Amygdala (tissue), 56 donors: ENCODE data around the gene COX6B1.
A peak's percentile ranks its signal among the peaks of the same experiment; 100 is the strongest.
"Not testable (repeated sequence)": the region's sequence is repeated elsewhere in the genome, so short reads cannot be mapped to it uniquely, and the experiment has no call there.

ENCODE experiments used
- DNase-seq, 56 donors: peaks; one replicate each; lab custom pipeline; 2025; lab: John Stamatoyannopoulos, UW

The COX6B1 gene

DNA sequence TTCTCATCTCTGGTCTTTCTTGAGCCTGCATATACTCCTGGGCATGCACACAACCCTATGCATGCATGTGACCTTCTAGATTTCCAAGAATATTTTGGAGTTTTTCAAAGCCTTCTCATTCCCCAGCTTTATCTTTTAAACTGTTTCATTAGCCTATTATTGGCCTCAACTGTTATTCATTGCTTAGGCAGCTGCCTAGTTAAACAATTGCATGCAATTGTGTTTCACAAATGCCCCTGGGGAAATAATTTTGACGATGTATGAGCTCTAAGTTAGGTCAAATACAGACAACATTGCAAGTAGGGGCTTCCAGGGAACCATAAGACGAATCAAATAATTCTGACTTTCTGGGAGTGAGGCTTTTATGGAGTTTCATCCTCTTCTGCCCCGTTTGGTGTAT lies 15.9 kb downstream of the COX6B1 start:
- no peak for DNase-seq

DNA sequence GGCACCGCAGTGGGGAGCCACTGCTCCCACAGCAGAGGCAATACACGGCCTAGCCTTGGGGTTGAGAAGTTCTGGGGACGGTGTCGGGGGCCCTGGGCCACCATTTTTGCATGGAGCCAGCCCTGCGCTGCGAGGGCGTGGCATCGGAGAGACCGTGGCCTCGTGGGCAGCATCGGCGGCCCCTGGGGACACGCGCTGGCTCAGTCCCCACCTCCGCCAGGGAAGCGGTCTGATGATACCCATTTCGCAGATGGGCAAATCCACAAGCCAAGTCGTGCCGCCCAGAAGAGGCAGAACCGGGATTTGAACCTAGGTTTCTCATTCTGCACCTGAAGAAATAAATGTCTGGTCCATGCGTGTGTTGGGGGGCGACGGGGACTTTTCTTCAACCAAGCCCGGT lies 17.0 kb downstream of the COX6B1 start:
- DNase-seq: no peak

DNA sequence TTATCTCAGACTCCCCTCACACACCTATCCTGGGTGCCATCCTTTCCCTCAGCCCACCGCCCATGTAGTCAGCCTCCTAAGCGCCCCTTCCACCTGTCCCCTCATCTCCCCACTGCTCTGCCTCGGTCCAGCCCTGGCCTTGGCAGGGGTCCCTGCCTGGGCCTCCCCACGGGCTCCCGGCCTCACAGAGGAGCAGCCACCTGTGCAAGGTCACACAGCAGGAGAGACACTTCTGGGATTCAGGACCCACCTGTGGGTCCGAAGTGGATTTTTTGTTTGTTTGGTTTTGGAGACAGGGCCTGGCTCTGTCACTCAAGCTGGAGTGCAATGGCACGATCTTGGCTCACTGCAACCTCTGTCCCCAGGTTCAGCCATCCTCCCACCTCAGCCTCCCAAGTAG lies 17.5 kb downstream of the COX6B1 start:
- DNase-seq: no peak

DNA sequence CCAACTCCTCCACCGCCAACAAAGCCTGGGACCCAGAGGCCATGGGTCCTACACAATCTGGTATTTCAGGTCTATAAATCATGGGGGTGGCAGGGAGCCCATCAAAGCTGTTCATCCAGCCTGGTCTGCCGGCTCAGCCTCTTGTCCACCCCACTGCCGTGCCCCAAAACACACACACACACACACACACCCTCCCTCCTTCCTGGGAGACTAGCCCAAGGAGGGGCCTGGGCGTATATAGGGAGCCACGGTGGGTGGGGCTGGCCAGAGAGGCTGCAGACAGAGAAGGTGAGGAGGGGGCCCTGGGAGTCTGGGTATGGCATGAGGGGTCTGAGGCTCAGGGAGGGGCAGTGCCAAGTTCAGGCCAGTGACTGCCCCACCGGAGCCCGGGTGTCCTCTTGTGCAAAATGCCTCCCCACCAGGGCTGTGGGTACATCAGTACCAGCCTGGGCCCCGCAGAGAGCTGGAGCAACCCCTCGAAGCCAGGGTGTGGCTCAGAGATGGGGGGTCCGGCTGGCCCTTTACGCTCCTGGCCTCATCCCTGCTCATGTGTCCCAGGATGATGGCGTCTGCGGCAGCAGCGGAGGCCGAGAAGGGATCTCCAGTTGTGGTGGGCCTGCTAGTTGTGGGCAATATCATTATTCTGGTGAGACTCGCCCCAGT lies 18.3 kb downstream of the COX6B1 start, which contains the start of gene UPK1A:
Gene UPK1A, plus strand, starts transcription at position 267 of the 663 bp plus-strand sequence. Its CDS starts 296 bp downstream, at position 563.
- no peak for DNase-seq

DNA sequence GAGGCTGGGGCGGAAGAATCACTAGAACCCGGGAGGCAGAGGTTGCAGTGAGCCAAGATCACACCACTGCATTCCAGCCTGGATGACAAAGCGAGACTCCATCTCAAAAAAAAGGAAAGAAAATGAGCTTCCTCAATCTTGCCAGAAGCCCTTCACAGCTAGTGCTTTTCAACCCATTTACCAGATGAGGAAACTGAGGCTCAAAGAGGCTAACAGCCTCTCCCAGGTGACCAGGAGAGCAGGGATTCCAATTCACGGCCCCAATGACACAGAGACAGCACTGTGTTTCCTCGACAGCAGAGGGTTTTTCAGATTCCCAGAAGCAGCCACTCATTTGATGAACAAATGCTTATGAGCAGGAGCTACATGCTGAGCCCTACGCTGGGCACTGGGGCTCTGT lies 21.4 kb downstream of the COX6B1 start:
- DNase-seq: no peak

DNA sequence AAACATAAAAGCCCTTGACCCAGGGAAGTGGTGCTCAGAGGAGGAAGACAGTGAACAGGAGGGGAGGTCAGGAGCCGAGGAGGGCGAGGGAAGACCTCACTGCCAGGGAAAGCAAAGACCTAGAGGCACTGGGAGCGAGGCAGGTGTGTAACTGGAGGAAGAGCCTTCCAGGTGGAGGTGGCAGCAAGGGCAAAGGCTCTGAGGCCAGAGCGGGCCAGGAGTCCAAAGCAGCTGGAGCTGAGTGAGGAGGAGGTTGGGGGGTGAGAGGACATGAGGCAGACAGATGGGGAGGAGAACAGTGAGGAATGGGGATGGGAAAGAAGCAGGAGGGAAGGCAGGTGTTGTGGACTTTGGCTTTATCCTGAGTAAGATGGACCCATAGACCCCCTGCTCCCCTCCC lies 21.9 kb downstream of the COX6B1 start:
- no peak for DNase-seq

DNA sequence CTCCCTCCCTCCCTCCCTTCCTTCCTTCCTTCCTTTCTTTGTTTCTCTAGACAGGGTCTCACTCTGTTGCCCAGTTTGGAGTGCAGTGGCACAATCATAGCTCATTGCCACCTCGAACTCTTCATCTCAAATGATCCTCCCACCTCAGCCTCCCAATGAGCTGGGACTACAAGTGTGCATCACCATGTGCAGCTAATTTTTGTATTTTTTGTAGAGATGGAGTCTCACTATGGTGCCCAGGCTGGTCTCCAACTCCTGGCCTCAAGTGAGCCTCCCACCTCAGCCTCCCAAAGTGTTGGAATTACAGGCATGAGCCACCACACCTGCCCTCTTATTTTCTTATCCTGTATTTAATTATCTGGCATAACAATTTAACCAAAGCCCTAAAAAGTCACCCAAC lies 22.6 kb downstream of the COX6B1 start:
- no peak for DNase-seq

DNA sequence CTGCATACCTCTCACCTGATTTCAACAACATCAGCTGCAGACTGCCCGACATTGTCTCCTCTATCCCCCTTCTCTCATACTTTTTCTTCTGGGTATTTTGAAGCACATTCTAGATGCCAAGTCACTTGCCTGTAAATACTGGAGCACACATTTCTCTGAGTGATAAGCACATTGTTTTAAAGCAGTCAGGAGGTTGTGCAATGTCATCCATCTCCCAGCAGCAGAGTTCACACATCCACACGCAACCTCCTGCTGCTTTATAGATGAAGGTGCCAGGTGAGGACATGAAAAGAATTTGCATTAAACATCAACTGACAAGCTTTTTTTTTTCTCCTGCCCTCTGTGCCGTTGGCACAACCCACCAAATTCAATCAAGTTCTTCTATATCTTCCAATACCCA lies 23.7 kb downstream of the COX6B1 start:
- no peak for DNase-seq

DNA sequence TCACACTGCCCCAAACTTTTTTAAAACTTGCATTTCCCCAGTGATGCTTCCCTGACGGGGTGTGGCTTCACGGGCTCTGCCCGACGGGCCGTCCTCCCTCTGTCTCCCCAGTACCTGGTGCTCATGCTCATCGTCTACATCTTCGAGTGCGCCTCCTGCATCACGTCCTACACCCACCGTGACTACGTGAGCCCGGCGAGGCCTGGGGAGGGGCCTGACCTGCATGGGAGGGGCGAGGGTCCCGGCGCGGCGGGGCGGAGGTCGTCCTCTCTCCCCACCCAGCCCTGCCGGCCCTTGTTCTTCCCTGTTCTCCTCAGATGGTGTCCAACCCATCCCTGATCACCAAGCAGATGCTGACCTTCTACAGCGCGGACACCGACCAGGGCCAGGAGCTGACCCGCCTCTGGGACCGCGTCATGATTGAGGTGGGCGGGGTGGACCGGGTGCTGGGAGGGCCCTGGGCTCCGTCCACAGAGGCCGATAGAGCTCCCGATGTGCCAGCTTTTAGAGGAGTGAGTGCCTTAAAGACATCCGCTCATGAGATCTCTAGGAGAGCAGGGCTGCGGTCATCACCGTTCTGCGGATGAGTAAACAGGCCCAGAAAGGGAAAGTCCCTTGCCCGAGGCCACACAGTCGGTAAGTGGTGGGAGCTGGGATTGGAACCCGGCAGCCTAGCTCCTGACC lies 25.1 kb downstream of the COX6B1 start:
- no peak for DNase-seq

DNA sequence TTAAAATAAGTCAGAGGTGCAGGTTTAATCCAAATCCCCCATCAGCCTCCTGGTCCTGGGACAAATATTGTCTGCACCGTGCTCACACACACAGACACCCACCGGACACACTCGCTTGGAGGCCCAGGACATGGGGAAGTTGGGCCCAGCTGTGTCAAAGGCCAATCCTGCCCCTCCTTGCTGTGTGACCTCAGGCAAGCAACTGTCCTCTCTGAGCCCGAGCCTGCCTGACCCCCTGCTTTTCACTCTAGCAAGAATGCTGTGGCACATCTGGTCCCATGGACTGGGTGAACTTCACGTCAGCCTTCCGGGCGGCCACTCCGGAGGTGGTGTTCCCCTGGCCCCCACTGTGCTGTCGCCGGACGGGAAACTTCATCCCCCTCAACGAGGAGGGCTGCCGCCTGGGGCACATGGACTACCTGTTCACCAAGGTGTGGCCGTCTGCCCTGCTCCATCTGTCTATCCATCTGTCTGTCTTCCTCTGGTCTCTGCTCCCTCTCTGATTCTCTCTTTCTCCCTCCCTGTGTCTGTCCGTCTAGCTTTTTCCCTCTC lies 27.5 kb downstream of the COX6B1 start:
- DNase-seq: no peak

DNA sequence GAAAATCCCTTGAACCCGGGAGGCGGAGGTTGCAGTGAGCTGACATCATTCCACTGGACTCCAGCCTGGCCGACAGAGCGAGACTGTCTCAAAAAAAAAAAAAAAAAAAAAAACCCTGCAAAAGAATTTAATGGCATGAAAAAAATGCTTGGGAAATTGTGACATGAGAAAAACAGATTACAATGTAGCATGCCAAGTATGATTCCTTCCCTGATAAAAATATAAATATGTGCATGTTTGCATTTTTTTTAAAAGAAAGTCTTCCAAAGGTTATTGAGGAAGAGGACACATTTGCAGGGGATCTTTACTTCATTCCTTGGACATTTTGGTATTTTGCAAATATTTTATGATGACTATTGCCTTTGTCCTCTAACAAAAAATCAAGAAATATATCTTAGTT lies 41.7 kb downstream of the COX6B1 start:
- DNase-seq: no peak

DNA sequence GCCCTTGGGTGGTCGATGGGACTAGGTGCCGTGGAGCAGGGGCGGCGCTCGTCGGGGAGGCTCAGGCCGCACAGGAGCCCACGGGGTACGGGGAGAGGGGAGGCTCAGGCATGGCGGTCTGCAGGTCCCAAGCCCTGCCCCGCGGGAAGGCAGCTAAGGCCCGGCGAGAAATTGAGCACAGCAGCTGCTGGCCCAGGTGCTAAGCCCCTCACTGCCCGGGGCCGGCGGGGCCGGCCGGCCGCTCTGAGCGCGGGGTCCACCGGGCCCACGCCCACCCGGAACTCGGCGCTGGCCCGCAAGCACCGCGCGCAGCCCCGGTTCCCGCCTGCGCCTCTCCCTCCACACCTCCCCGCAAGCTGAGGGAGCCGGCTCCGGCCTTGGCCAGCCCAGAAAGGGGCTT lies 43.0 kb downstream of the COX6B1 start:
- not testable (repeated sequence) for DNase-seq

DNA sequence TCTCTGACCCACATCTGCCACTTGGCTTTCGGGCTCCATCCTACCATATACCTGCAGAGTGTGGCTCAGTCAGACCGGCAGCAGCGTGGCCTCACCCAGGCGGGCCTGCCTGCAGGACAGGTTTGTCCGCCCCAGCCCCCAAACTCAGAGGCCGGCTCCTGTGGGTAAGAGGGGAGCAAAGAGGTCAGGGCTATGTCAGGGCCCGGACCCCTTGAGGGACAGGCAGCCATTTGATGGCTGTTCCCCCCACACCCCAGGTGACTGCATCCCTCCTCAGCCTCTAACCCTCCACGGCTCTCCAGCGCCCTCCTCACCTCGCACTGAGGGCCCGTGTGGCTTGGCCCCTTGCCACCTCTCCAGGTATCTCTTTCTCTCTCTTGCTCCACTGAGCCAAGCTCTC lies 43.9 kb downstream of the COX6B1 start:
- DNase-seq: no peak

DNA sequence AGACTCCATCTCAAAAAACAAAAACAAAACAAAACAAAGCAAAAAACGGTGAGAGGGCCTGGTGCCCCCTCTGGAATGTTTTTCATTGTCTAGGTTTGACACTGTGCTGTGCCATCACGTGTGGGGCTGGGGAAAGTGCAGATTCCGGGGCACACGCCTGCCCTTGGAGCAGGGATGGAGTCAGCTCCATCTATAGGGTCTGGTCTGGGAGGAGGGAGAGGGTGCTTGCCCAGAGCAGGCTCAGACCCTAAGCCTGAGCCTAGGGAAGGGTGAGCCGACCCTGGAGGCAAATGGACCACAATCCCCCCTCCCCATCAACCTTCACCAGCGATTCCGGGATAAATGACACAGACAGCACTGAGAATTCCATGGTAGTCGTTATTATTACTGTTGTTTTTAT lies 45.3 kb downstream of the COX6B1 start:
- DNase-seq: no peak

DNA sequence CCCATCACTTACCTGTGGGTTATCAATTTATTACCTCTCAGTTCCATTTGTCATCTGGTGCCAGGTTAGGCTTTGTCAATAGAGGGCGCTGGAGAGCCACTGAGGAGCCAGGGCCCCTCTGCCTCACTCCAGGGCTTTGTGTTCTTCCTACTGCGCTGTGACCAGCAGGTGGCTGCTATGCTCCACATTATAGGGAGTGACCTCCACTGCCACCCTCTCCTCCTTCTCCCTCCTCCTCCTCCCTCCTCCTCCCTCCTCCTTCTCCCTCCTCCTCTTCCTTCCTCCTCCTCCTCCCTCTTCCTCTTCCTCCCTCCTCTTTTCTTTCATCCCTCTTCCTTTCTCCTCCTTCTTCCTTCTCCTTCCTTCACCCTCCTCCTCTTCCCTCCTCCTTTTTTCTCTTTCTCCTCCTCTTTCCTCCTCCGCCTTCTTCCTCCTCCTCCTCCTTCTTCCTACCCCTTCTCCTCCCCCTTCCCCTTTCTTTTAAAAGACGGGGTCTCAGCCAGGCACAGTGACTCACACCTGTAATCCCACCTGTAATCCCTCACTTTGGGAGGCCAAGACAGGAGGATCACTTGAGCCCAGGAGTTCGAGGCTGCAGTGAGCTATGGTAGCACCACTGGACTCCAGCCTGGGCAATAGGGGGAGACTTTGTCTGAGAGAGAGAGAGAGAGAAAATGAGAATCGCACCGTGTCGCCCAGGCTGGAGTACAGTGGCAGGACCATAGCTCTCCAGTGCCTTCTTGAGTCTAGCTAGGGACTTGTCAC lies 45.9 kb downstream of the COX6B1 start:
- peak in 55 of 56 donors; percentile 4 to 92 (median 69) for DNase-seq

DNA sequence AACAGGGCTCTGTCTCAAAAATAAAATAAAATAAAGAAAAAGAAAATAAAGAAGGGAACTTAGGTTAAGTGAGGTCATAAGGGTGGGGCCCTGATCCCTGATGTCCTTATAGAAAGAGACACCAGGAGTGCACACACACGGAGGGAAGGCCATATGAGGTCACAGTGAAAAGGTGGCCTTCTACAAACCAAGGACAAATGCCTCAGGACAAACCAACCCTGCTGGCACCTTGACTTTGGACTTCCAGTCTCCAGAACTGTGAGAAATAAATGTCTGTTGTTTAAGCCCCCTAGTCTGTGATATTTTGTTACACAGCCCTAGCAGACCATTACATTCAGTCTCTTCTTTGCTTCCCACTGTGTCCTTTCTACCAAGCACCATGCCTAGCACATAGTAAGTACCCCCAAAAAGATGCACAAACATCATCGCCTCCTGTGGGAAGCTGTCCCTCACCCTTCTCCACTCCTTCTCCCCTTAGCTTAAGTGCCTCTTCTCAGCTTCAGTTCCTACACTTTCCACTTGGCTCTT lies 47.8 kb downstream of the COX6B1 start:
- DNase-seq: no peak

DNA sequence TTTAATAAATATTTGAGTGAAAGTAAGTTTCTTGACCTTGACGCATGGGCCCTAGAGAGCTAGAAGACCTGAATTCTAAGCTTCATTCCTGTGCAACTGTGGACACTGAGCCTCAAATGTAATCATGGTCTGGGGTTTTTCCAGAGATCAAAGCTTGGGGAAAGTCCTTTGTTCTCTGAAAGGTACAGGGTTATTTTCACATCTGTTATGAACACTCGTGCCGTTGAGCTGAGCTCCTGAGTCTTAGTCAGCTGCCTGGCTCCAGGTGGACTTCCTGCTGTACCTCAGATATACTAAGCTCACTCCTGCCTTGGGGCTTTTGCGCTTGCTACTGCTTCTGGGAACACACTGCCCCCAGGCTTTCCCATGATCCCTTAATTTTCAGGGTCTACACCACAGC lies 48.7 kb downstream of the COX6B1 start:
- no peak for DNase-seq

DNA sequence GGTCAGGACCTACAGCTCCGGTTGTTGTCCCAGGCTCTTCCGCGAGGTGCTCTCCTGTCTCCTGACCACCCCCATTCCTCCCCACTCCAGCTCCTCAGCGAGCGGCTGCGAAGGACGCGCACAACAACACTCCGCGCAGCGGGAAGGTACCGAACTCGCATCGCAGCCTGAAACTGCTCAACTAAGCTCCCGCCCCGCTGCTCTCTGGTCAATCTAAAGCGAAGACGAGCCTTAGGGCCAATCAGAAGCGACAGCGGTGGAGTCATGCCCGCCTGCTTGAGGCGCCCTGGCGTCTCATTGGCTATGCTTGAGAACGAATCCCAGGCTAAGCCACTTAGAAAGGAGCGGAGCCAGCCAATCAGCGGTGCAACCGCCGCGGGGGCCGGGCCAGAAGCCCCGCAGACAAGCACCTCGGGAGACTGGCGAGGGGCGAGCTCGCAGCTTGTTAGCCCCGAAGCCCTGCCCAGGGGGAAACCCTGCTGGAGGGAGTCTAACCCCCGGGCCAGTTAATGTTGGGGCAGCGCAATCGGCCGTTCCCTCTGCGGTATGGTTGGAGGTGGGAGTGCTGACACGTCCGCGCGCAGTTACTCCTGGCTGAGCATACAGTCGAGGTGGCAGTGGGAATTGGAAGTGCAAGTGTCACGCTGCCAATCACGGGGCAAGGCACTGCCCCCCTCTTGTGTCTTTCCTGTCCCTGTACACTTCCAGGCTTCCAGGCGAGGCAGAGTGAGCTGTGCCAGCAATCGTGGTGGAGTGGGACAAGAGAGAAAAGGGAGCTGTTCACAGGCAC lies 54.3 kb downstream of the COX6B1 start:
- DNase-seq: peak; percentile 45 to 99 (median 95)

DNA sequence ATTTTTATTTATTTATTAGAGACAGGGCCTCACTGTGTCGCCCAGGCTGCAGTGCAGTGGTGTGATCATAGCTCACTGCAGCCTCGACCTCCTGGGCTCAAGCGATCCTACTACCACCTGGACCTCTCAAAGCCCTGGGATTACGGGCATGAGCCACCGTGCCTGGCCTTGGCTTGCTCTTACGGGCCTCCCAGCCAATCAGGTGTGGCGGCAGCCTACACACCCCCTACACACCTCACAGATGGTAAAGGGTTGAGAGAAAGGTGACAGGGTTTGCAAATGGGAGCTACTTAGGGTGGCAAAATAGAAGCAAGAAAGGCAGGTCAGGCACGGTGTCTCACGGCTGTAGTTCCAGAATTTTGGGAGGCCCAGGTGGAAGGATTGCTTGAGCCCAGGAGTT lies 55.2 kb downstream of the COX6B1 start:
- no peak for DNase-seq

DNA sequence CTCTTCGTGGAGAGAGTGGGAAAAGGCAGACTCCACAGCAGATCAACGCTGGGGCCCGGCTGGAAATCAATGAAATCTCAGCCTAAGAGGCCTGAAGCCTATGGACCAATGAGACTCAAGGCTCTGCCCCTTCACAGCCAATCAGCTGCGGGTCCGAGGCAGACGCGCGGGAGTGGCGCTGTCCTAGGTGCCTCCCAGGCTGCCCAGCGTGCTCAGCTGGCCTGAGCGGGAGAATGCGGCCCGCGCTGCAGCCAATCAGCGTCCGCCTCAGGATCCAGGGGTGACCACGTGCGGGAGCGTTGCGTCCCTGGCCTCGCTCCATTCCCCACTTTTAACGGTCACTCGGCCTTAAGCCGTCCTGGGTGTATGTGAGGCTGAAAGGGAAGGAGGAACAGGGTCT lies 56.1 kb downstream of the COX6B1 start, which contains the start of gene ZBTB32:
Gene ZBTB32, plus strand, starts transcription at position 341 of the 400 bp plus-strand sequence. CDS start 10,069 bp downstream, outside the sequence.
- peak in 3 of 56 donors; percentile 2 to 17 (median 8) for DNase-seq
